ENCODE results near the gene TMEM176A. TPM values are rescaled to one million over a fixed set of nuclear protein-coding genes. Genes with fewer than 3 reads are reported as not detected.

The TMEM176A gene
- total RNA-seq, 1 donor from 2014 or later = 9.6 TPM

- Mint-ChIP-seq H3K9me3 (ENCODE audit: low read depth) (no peaks in the 10 kb centered on the region), H3K4me1 (ENCODE audit: low read depth) (peaks cover 2% of the 10 kb centered on the region), H3K4me3 (ENCODE audit: low read depth) (no peak overlapping the region), H3K27me3 (peaks cover 8% of the 10 kb centered on the region), H3K36me3 (ENCODE audit: insufficient read depth) (no peaks in the 10 kb centered on the region), H3K27ac (no peak overlapping the region)
- DNase-seq (ENCODE audit: low spot score, unreplicated experiment) = no peak
- TF ChIP-seq CTCF (IDR thresholded peaks at IDR 0.05; ENCODE audit: unreplicated experiment) = no peak
These were observed 10.0 kb upstream of the TMEM176A start for GRCh38 chr7:150790416-150791075.

GRCh38 chr7:150791304-150791703 is 9.3 kb upstream of the TMEM176A start:
- TF ChIP-seq CTCF (IDR thresholded peaks at IDR 0.05; ENCODE audit: unreplicated experiment) = no peak
- no peak overlapping the region for H3K27ac Mint-ChIP-seq
- H3K4me3 Mint-ChIP-seq (ENCODE audit: low read depth) = no peak overlapping the region
- no peaks in the 10 kb centered on the region for H3K9me3 Mint-ChIP-seq (ENCODE audit: low read depth)
- no peak for DNase-seq (ENCODE audit: low spot score, unreplicated experiment)
- peaks cover 5% of the 10 kb centered on the region for H3K27me3 Mint-ChIP-seq
- peaks cover 2% of the 10 kb centered on the region for H3K4me1 Mint-ChIP-seq (ENCODE audit: low read depth)
- H3K36me3 Mint-ChIP-seq (ENCODE audit: insufficient read depth) = no peaks in the 10 kb centered on the region

GRCh38 chr7:150791746-150792452 is 8.7 kb upstream of the TMEM176A start:
- Mint-ChIP-seq H3K36me3 (ENCODE audit: insufficient read depth) (no peaks in the 10 kb centered on the region), H3K27ac (no peak overlapping the region), H3K27me3 (peaks cover 5% of the 10 kb centered on the region), H3K4me3 (ENCODE audit: low read depth) (no peak overlapping the region), H3K4me1 (ENCODE audit: low read depth) (peaks cover 2% of the 10 kb centered on the region), H3K9me3 (ENCODE audit: low read depth) (no peaks in the 10 kb centered on the region)
- DNase-seq (ENCODE audit: low spot score, unreplicated experiment) = no peak
- no peak for TF ChIP-seq CTCF (IDR thresholded peaks at IDR 0.05; ENCODE audit: unreplicated experiment)

- H3K4me1 Mint-ChIP-seq (ENCODE audit: low read depth) = no peaks in the 10 kb centered on the region
- DNase-seq (ENCODE audit: low spot score, unreplicated experiment) = no peak
- H3K36me3 Mint-ChIP-seq (ENCODE audit: insufficient read depth) = no peaks in the 10 kb centered on the region
- no peak for TF ChIP-seq CTCF (IDR thresholded peaks at IDR 0.05; ENCODE audit: unreplicated experiment)
- peaks cover 16% of the 10 kb centered on the region for H3K27me3 Mint-ChIP-seq
- H3K9me3 Mint-ChIP-seq (ENCODE audit: low read depth) = peaks cover 1% of the 10 kb centered on the region
- no peak overlapping the region for H3K27ac Mint-ChIP-seq
- H3K4me3 Mint-ChIP-seq (ENCODE audit: low read depth) = no peak overlapping the region
These were observed 6.9 kb upstream of the TMEM176A start for GRCh38 chr7:150793569-150794238.

- peaks cover 3% of the 10 kb centered on the region for H3K9me3 Mint-ChIP-seq (ENCODE audit: low read depth)
- no peak for TF ChIP-seq CTCF (IDR thresholded peaks at IDR 0.05; ENCODE audit: unreplicated experiment)
- H3K4me3 Mint-ChIP-seq (ENCODE audit: low read depth) = no peak overlapping the region
- peaks cover 44% of the 10 kb centered on the region for H3K27me3 Mint-ChIP-seq
- H3K4me1 Mint-ChIP-seq (ENCODE audit: low read depth) = peaks cover 5% of the 10 kb centered on the region
- H3K27ac Mint-ChIP-seq = no peak overlapping the region
- no peak for DNase-seq (ENCODE audit: low spot score, unreplicated experiment)
- H3K36me3 Mint-ChIP-seq (ENCODE audit: insufficient read depth) = peaks cover 2% of the 10 kb centered on the region
These were observed 2.9 kb upstream of the TMEM176A start for GRCh38 chr7:150797661-150798060.
